GM19324 (cell line): ENCODE results near the gene WDR93.
"Not testable (repeated sequence)": the region's sequence is repeated elsewhere in the genome, so short reads cannot be mapped to it uniquely, and the experiment has no call there.

Experiments
- ATAC-seq: cut with Tn5 transposase; IDR thresholded peaks from one replicate; pipeline ENCODE4 v1.9.1; 2021; ENCODE audit warnings: mild to moderate bottlenecking, moderate library complexity; ENCODE audit not compliant: unreplicated experiment, low FRiP score

The WDR93 gene

GRCh38 chr15:89680282-89680873, 10.2 kb upstream of the WDR93 start:
- no peak for ATAC-seq

- ATAC-seq, result no peak
These were observed 9.5 kb upstream of the WDR93 start for GRCh38 chr15:89681146-89681545.

DNA sequence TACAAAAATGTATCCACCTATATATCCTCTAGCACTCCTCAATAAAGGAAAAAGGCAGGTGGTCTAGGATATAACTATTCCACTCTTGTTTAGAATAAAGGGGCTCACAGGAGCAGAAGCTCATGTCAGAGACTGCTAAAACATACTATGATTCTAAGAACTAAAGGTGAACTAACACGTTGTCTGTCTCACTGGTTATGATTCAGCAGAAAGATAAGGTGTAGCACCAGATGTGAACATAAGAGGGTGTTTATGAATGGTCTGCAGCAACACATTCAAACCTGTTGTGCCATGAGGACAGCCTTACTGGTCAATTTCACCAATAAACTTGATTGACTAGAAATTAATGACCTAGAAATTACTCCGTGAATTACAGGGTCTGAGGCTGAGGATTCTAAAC, 4.6 kb upstream of the WDR93 start:
- ATAC-seq, result no peak

GRCh38 chr15:89686522-89686921, 4.1 kb upstream of the WDR93 start:
- no peak for ATAC-seq

DNA sequence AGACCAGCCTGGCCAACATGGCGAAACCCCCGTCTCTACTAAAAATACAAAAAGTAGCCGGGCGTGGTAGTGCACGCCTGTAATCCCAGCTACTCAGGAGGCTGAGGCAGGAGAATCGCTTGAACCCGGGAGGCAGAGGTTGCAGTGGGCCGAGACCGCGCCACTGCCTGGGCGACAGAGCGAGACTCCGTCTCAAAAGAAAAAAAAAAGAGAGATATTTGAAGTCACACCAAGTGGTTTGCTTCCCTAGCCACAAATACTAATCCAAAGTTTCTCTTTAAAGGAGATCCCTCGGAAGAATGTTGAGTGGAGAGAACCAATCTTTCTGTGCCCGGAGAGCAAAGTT, 708 bp upstream of the WDR93 start:
- not testable (repeated sequence) for ATAC-seq

GRCh38 chr15:89693091-89693490, 2.5 kb downstream of the WDR93 start:
- no peak for ATAC-seq

- ATAC-seq, result no peak
These were observed 3.1 kb downstream of the WDR93 start for GRCh38 chr15:89693696-89694095.

DNA sequence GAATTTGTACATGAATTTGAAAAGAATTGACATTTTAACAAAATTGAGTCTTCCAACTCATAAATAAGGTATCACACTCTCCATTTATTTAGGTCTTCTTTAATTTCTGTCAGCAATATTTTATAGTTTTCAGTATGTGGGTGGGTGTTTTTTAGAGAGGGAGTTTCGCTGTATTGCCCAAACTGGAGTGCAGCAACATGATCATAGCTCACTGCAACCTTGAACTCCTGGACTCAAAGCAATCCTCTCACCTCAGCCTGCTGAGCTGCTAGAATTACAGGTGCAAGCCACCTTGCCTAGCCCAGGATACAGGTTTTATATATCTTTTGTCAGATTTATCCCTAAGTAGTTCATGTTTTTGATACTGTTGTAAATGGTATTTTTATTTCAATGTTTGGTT, 4.6 kb downstream of the WDR93 start:
- no peak for ATAC-seq

GRCh38 chr15:89704411-89704810, 13.8 kb downstream of the WDR93 start:
- ATAC-seq, result no peak

GRCh38 chr15:89707577-89707976, 17.0 kb downstream of the WDR93 start:
- no peak for ATAC-seq

DNA sequence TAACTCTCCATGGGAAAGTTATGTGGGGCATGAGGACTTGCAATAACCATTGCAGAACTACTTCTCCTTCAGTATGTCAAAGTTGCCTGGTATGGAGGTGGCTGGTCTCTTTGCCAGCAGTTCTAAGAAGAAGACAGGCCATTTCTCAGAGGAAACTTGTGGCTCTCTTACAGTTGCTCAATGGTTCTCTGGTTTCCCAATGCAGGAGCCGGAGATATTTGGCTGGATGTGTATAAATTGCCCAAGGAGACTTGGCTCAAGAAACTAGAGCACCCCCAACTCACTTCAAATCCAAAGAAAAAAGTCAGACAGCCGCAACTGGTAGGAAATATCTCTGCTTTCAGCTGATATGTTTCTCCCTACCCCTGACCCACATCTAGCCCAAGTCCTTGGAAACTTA, 24.2 kb downstream of the WDR93 start:
- ATAC-seq, result no peak

DNA sequence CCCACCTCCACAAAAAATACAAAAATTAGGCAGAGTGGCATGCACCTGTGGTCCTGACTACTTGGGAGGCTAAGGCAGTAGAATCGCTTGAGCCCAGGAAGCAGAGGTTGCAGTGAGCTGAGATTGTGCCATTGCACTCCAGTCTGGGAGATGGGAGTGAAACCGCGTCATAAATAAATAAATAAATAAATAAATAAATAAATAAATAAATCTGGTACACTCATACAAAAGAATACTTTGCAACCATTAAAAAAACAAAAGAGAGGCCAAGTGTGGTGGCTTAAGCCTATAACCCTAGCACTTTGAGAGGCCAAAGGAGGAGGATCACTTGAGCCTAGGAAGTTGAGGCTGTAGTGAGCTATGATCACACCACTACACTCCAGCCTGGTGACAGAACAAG, 32.4 kb downstream of the WDR93 start:
- ATAC-seq, result no peak

DNA sequence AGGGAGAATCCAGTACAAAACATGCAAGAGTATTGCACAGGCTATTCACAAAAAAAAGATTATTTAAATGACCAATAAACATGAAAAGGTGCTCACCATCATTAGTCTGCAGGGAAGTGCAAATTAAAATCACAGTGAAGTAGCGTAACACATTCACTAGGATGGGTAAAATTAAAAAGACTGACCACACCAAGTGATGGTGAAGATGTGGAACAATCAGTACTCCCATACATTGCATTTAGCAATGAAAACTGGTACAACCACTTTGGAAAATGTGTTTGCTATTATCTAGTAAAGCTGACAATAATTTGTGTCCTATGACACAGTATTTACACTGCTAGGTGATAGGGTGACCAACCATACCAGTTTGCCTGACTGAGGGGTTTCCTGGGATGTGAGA, 34.0 kb downstream of the WDR93 start:
- no peak for ATAC-seq

- ATAC-seq, result no peak
These were observed 34.5 kb downstream of the WDR93 start for GRCh38 chr15:89725064-89725463.

- no peak for ATAC-seq
These were observed 37.6 kb downstream of the WDR93 start for GRCh38 chr15:89728254-89728653.

GRCh38 chr15:89731275-89731674, 40.7 kb downstream of the WDR93 start:
- no peak for ATAC-seq

GRCh38 chr15:89732451-89733172, 42.0 kb downstream of the WDR93 start:
- no peak for ATAC-seq

DNA sequence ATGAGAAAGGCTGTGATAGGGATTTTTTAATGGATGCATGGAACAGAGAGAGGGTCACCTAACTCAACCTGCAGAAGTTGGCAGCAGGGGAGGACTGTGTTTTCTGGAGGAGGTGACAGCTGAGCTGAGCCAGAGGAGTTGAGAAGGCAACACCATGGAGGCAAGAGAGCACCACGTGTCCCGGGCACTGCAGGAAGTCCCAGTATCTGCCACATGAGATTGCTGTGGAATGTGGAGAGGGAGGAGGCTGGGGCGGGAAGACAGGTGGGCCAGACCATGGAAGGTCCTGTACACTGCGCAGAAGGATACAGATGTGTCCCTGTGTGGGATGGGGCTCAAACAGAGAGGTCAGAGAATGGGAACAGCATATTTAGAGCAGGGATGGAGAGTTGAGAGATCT, 45.2 kb downstream of the WDR93 start:
- ATAC-seq, result no peak

- no peak for ATAC-seq
These were observed 49.5 kb downstream of the WDR93 start for GRCh38 chr15:89740137-89740536.

DNA sequence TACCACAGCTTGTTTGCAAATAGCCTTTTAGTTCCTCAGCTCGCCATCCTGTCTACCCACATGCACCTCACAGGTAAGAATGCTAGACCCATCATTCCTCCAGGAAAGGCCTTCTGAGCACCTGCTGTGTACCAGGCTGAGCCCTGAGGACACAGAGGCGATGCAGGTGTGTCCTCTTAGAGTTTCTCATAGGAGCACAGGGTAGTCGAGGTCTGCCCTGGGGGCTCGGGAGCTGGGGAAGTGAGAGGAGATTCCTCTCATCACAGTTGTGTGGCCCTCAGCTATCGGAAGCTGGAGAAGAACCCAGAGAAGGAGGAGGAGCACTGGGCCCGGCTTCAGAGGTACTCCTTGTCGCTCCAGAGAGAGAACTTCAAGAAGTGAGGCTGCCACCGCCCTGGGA, 52.4 kb downstream of the WDR93 start:
- ATAC-seq, result no peak

- no peak for ATAC-seq
These were observed 53.0 kb downstream of the WDR93 start for GRCh38 chr15:89743594-89743993.

DNA sequence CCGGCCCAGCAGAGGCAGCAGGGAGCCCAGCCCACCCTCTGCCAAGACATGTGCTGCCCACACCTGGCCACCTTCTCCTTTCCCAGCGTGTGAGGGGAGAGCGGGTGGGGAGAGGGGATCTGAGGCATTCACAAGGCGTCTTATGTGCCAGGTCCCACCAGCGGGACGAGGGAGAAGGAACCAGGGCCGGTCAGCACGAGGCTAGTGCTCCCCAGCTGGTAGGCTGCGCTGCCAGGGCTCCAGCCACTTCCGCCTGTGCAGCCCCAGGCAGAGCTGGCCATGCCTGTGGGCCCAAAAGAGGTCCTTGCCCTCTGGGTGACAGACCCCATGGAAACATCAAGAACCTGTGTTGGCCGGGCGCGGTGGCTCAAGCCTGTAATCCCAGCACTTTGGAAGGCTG, 54.5 kb downstream of the WDR93 start:
- no peak for ATAC-seq

GRCh38 chr15:89745768-89746167, 55.2 kb downstream of the WDR93 start:
- ATAC-seq, result no peak
